Suprapubic skin (tissue), 4 donors: ENCODE data around the gene LRRC25. TPM values are rescaled to one million over a fixed set of nuclear protein-coding genes. Genes with fewer than 3 reads are reported as not detected.

Experiments used
- DNase-seq, 2 donors: peaks; one replicate each; pipeline ENCODE4 v3.0.0-alpha.2; 2019; ENCODE audit warnings: low spot score in 2 of 2
- H3K27ac ChIP-seq: fragments of 200-600 bp; sonication (generic); one replicate; pipeline ENCODE4 v1.5.1; 2019
- H3K27me3 ChIP-seq: fragments of 200-600 bp; sonication (generic); one replicate; pipeline ENCODE4 v1.5.1; 2019
- H3K36me3 ChIP-seq: fragments of 200-600 bp; sonication (generic); one replicate; pipeline ENCODE4 v1.5.1; 2019
- H3K4me1 ChIP-seq: fragments of 200-600 bp; sonication (generic); one replicate; pipeline ENCODE4 v1.5.1; 2019
- H3K4me3 ChIP-seq: fragments of 200-600 bp; sonication (generic); one replicate; pipeline ENCODE4 v1.5.1; 2019; ENCODE audit warnings: mild to moderate bottlenecking
- H3K9me3 ChIP-seq: fragments of 200-600 bp; sonication (generic); one replicate; pipeline ENCODE4 v1.5.1; 2019
- EP300 ChIP-seq: sonication (generic); formaldehyde crosslinking; IDR thresholded peaks from one replicate; pipeline ENCODE4 v1.6.1; 2017; ENCODE audit warnings: antibody characterized with exemption
- POLR2A ChIP-seq, 2 donors: fragments of 450-650 bp; IDR thresholded peaks; one replicate each; pipeline ENCODE4 v1.6.1; 2017; ENCODE audit warnings: antibody characterized with exemption in 2 of 2, mild to moderate bottlenecking in 2 of 2, moderate library complexity in 2 of 2
- POLR2AphosphoS5 ChIP-seq, 3 donors: sonication (generic); formaldehyde crosslinking; IDR thresholded peaks; one replicate each; pipeline ENCODE4 v1.6.1; 2017; ENCODE audit warnings: antibody characterized with exemption in 3 of 3
- WGBS: methylation state at CpG from one replicate; pipeline ENCODE4 v1.1.5; 2018; 5-methylcytosine and 5-hydroxymethylcytosine counted together
- total RNA-seq, 4 donors: library from RNA; depleted of rRNA; stranded (reverse); fragments of >200 nt; gene quantifications; one replicate each; pipeline ENCODE4 v1.1.0, GENCODE V29; 2016
- TF ChIP-seq, protein P1 (sequence below), 2 donors: fragments of 200-600 bp in 1 of 2; fragments of 450-650 bp in 1 of 2; sonication (generic) in 1 of 2; IDR thresholded peaks; one replicate each; pipeline ENCODE4 v1.5.1; 2016 to 2019; ENCODE audit warnings: antibody characterized with exemption in 2 of 2, mild to moderate bottlenecking in 1 of 2, moderate library complexity in 1 of 2

LRRC25 gene
- total RNA-seq, 4 donors from 2014 or later, result 0.59 to 0.79 (median 0.73) TPM; not detected in 1

DNA sequence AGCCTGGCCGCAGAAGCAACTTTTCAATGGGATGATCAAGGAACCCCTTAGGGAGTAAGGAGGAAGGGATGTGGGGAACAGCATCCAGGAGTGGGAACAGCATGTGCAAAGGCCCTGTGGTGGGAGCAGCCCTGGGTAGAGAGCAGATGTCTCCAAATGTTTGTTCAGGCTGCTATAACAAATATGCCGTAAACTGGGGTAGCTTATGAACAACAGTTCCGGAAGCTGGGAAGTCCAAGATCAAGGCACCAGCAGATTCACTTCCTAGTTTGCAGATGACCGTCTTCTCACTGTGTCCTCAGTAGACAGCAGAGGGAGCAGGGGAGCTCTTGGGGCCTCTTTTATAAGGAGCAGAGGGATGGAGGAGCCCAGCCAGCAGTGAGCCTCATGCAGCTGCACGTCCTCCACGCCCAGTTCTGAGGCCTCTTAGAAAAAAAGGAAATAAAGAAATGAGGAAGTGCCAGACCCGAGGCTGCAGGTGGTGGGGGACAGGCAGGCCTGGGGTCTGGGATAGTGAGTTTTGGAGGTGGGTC is 4.2 kb upstream of the LRRC25 start:
- H3K4me1 ChIP-seq, result peaks cover 21% of the 10 kb centered on the region
- 42% methylated on average over 7 of the region's 7 CpGs for WGBS
- TF ChIP-seq POLR2A (IDR thresholded peaks at IDR 0.05) (no peak), EP300 (no peak)
- TF ChIP-seq, protein P1, sequence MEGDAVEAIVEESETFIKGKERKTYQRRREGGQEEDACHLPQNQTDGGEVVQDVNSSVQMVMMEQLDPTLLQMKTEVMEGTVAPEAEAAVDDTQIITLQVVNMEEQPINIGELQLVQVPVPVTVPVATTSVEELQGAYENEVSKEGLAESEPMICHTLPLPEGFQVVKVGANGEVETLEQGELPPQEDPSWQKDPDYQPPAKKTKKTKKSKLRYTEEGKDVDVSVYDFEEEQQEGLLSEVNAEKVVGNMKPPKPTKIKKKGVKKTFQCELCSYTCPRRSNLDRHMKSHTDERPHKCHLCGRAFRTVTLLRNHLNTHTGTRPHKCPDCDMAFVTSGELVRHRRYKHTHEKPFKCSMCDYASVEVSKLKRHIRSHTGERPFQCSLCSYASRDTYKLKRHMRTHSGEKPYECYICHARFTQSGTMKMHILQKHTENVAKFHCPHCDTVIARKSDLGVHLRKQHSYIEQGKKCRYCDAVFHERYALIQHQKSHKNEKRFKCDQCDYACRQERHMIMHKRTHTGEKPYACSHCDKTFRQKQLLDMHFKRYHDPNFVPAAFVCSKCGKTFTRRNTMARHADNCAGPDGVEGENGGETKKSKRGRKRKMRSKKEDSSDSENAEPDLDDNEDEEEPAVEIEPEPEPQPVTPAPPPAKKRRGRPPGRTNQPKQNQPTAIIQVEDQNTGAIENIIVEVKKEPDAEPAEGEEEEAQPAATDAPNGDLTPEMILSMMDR (IDR thresholded peaks at IDR 0.05), result peak in 1 of 2 donors; percentile 25
- H3K27ac ChIP-seq, result peak overlapping the region; percentile 37
- no peaks in the 10 kb centered on the region for H3K36me3 ChIP-seq
- H3K27me3 ChIP-seq, result peaks cover 11% of the 10 kb centered on the region
- no peak overlapping the region for H3K4me3 ChIP-seq
- H3K9me3 ChIP-seq, result no peaks in the 10 kb centered on the region
- DNase-seq, result no peak

DNA sequence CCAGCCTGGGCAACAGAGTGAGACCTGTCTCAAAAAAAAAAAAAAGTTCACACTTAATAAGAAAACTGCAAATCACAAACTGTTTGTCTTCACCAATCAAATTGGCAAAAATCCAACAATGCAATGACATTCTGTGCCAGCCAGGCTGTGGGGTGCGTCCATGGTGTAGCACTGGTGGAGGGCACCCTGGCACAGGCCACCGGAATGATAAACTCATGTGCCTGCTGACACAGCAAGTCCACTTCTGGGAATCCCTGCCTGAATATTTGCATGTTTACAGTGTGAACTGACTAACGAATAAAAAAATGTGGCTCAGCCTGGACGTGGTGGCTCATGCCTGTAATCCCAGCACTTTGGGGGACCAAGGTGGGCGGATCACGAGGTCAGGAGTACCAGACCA is 1.6 kb upstream of the LRRC25 start:
- Histone ChIP-seq H3K36me3 (no peaks in the 10 kb centered on the region), H3K27me3 (peaks cover 11% of the 10 kb centered on the region), H3K4me1 (peaks cover 21% of the 10 kb centered on the region), H3K9me3 (no peaks in the 10 kb centered on the region), H3K27ac (no peak overlapping the region), H3K4me3 (no peak overlapping the region)
- TF ChIP-seq EP300 (no peak), POLR2AphosphoS5 (IDR thresholded peaks at IDR 0.05) (no peak), POLR2A (IDR thresholded peaks at IDR 0.05) (no peak)
- TF ChIP-seq, protein P1 (IDR thresholded peaks at IDR 0.05), result no peak
- no peak for DNase-seq
- WGBS, result 29% methylated on average over 6 of the region's 6 CpGs

DNA sequence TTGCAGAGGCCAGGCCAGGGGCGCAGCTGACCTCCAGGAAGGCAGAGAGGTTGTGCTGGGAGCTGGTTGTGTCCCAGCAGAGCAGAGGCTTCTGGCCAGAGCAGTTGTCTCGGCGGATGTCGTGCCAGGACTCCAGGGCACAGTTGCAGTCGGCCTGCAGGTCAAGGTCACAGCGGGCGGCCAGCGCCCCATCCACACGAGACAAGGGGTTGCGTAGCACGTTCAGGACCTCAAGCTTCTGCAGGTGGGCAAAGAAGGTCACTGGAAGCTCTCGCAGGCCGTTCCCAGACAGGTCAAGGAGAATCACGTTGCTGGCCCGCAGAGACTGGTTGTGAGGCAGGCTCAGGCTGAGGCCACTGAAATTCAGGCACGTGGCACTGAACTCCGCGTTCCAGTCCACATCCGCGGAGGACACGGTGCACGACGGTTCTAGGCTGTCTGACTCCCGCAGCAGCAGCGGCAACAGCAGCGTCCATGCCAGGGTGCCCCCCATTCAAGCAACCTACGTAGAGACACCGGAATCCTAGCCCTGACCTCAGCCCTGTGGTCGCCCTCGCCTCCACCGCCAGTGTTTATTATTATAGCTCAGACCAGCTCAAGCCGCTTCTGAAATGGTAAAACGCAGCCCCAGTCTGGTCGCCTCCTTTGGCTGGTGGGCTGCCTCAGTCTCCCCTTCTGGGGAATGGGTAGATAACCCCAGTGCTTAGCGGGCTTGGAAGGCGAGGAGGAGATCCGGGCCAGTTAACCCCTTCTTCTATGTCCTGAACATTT is 766 bp downstream of the LRRC25 start:
- H3K27ac ChIP-seq, result no peak overlapping the region
- H3K4me3 ChIP-seq, result peak overlapping the region; percentile 34
- peaks cover 11% of the 10 kb centered on the region for H3K27me3 ChIP-seq
- no peak for TF ChIP-seq EP300
- TF ChIP-seq, protein P1 (IDR thresholded peaks at IDR 0.05), result no peak
- no peak for TF ChIP-seq POLR2AphosphoS5 (IDR thresholded peaks at IDR 0.05)
- no peak for TF ChIP-seq POLR2A (IDR thresholded peaks at IDR 0.05)
- DNase-seq, result no peak
- WGBS, result 64% methylated on average over 7 of the region's 37 CpGs
- peaks cover 13% of the 10 kb centered on the region for H3K4me1 ChIP-seq
- H3K9me3 ChIP-seq, result no peaks in the 10 kb centered on the region
- H3K36me3 ChIP-seq, result no peaks in the 10 kb centered on the region

- TF ChIP-seq POLR2AphosphoS5 (IDR thresholded peaks at IDR 0.05) (no peak), POLR2A (IDR thresholded peaks at IDR 0.05) (no peak), EP300 (no peak)
- TF ChIP-seq, protein P1 (IDR thresholded peaks at IDR 0.05), result no peak
These were observed 3.6 kb downstream of the LRRC25 start for GRCh38 chr19:18393836-18394235.

DNA sequence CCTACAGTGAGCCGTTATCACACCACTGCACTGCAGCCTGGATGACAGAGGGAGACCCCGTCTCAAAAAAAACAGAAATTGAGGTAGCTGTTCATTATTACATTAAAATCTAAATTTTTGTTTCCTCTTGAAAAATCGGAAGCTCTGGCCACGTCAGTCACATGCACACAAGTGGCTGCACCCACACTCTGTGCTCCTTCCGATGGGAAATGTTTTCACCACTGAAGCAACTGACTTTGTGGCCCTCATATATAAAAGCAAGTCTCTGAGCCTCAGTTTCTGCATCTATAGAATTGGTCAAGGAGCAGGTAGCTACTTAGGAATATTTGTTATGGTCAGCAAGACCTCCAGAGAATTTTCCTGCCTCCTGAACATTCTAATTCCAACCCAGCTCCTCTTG is 4.5 kb downstream of the LRRC25 start:
- H3K4me3 ChIP-seq, result no peak overlapping the region
- no peaks in the 10 kb centered on the region for H3K36me3 ChIP-seq
- WGBS, result 90% methylated on average over 5 of the region's 5 CpGs
- H3K27ac ChIP-seq, result no peak overlapping the region
- H3K9me3 ChIP-seq, result no peaks in the 10 kb centered on the region
- DNase-seq, result no peak
- TF ChIP-seq EP300, result no peak
- no peak for TF ChIP-seq POLR2A (IDR thresholded peaks at IDR 0.05)
- TF ChIP-seq, protein P1 (IDR thresholded peaks at IDR 0.05), result no peak
- TF ChIP-seq POLR2AphosphoS5 (IDR thresholded peaks at IDR 0.05), result no peak
- peaks cover 16% of the 10 kb centered on the region for H3K4me1 ChIP-seq
- H3K27me3 ChIP-seq, result peaks cover 11% of the 10 kb centered on the region

More at GRCh38 chr19:18393836-18394235, 3.6 kb downstream of the LRRC25 start:
- DNase-seq, result no peak
- WGBS, result 53% methylated on average over 7 of the region's 7 CpGs
- no peak overlapping the region for H3K4me3 ChIP-seq
- no peaks in the 10 kb centered on the region for H3K9me3 ChIP-seq
- H3K4me1 ChIP-seq, result peaks cover 6% of the 10 kb centered on the region
- peaks cover 11% of the 10 kb centered on the region for H3K27me3 ChIP-seq
- no peaks in the 10 kb centered on the region for H3K36me3 ChIP-seq
- no peak overlapping the region for H3K27ac ChIP-seq
